Mesodermal cell (in vitro differentiated cells): ENCODE data around the gene SPATA6L.

Source experiments
- H3K27ac ChIP-seq: 2 replicates; pipeline ENCODE4 v1.7.0; 2013; ENCODE audit warnings: mild to moderate bottlenecking, low read depth, low read length, moderate library complexity; ENCODE audit not compliant: severe bottlenecking
- H3K36me3 ChIP-seq: 2 replicates; pipeline ENCODE4 v1.7.1; 2013; ENCODE audit warnings: mild to moderate bottlenecking, low read length, moderate library complexity; ENCODE audit not compliant: control insufficient read depth, insufficient read depth
- H3K4me1 ChIP-seq: one replicate; pipeline ENCODE4 v1.7.1; 2013; ENCODE audit warnings: mild to moderate bottlenecking, low read length; ENCODE audit not compliant: insufficient read depth, control insufficient read depth, poor library complexity, severe bottlenecking
- H3K4me3 ChIP-seq: 2 replicates; pipeline ENCODE4 v1.7.0; 2013; ENCODE audit warnings: low read length, control low read depth, mild to moderate bottlenecking; ENCODE audit not compliant: insufficient read depth, poor library complexity, severe bottlenecking; ENCODE audit errors: extremely low read depth
- H3K9me3 ChIP-seq: 2 replicates; pipeline ENCODE4 v1.7.1; 2013; ENCODE audit warnings: mild to moderate bottlenecking, low read length, moderate library complexity; ENCODE audit not compliant: control insufficient read depth
- WGBS, 2 experiments: methylation state at CpG; one replicate each; pipeline ENCODE4 v1.1.5; 2013; ENCODE audit warnings: missing lambda C conversion rate in 2 of 2; ENCODE audit not compliant: insufficient coverage in 2 of 2; 5-methylcytosine and 5-hydroxymethylcytosine counted together

The SPATA6L gene

GRCh38 chr9:4585135-4585534, 81.1 kb downstream of the SPATA6L start:
- H3K4me3 ChIP-seq, result no peak overlapping the region
- H3K27ac ChIP-seq, result no peak overlapping the region
- H3K9me3 ChIP-seq, result no peaks in the 10 kb centered on the region
- 88 to 89% methylated on average over 3 to 5 of the region's 5 CpGs for WGBS, 2 experiments
- peaks cover 4% of the 10 kb centered on the region for H3K4me1 ChIP-seq
- no peaks in the 10 kb centered on the region for H3K36me3 ChIP-seq

- H3K4me3 ChIP-seq, result no peak overlapping the region
- H3K27ac ChIP-seq, result no peak overlapping the region
- H3K9me3 ChIP-seq, result no peaks in the 10 kb centered on the region
- peaks cover 4% of the 10 kb centered on the region for H3K4me1 ChIP-seq
- 100% methylated on average over 1 of the region's 1 CpG; no CpG with 5 or more reads in 1 of the 2 experiments for WGBS, 2 experiments
- H3K36me3 ChIP-seq, result no peaks in the 10 kb centered on the region
These were observed 81.6 kb downstream of the SPATA6L start for GRCh38 chr9:4584636-4585035.

GRCh38 chr9:4583001-4583400, 83.3 kb downstream of the SPATA6L start:
- no peak overlapping the region for H3K27ac ChIP-seq
- H3K36me3 ChIP-seq, result no peaks in the 10 kb centered on the region
- no peak overlapping the region for H3K4me3 ChIP-seq
- no peaks in the 10 kb centered on the region for H3K9me3 ChIP-seq
- WGBS, 2 experiments, result 86 to 93% methylated on average over 9 to 12 of the region's 12 CpGs
- H3K4me1 ChIP-seq, result no peaks in the 10 kb centered on the region

DNA sequence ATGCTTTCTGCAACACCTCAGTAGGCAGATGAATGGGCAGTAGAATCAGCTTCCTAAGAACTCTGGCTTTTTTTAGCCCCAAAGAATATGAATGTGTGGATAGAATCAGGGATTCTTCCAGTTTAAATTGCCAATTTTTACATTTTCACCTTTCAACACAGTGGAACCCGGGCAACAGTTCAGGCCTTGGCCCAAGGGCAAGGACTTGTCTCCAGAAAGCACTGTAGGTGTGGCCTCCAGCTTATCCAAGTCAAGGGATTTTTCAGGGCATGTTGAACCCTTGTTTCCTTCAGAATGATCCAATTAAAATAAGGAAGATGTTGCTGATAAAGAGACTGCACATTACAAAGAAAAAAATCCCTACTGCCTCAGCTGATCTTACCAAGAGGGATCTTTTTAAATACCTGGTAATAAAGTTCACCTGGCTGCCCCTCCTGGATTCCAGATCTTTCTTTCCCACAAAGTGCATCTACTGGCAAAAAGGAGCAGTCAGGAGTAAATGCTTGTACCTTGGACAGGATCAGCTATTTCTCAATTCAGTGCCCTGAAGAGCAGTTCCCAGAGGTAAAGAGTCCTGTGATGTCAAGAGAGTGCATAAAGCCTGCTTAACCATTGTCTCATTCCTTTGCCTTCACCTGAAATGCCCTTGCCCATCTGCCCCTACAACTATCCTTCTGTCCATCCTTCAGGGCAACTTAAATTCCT, 84.3 kb downstream of the SPATA6L start:
- WGBS, 2 experiments, result 86 to 90% methylated on average over 1 of the region's 1 CpG
- no peaks in the 10 kb centered on the region for H3K4me1 ChIP-seq
- H3K4me3 ChIP-seq, result no peak overlapping the region
- no peaks in the 10 kb centered on the region for H3K36me3 ChIP-seq
- H3K27ac ChIP-seq, result no peak overlapping the region
- no peaks in the 10 kb centered on the region for H3K9me3 ChIP-seq

DNA sequence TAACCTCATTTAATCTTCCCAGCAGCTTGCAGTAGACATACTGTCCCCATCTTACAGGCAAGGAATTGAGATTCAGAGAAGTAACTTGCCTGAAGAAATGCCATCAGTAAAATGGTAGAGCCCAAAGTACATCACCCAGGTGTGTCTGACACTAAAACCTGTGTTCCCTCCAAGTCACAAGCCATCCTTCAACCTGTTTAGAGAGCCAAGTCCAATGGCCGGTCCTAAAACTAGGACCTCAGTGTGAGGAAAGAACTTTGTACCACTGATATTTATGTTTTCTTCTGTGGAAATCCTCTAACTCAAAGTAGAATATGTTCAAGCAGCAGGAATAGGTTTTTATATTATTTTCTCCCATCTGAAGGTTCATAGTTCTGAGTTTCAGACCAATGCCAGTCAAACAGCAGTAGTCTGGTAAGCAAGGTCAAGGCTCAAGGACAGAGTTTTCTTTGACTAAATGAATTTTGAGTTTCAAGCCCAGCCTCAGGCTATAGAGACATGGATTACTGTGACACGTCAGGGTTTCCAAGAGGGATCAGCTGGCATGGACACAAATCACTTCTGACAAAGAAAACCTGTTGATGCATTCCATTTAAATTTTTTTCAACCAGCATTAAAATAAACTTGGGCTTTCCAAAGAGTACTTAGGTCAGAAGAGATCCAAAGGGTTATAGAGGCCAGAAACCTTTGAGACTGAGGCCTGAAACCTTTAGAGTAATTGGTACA, 85.1 kb downstream of the SPATA6L start:
- 100% methylated on average over 1 of the region's 2 CpGs; no CpG with 5 or more reads in 1 of the 2 experiments for WGBS, 2 experiments
- no peak overlapping the region for H3K27ac ChIP-seq
- H3K9me3 ChIP-seq, result no peaks in the 10 kb centered on the region

GRCh38 chr9:4579001-4579400, 87.3 kb downstream of the SPATA6L start:
- Histone ChIP-seq H3K36me3 (no peaks in the 10 kb centered on the region), H3K4me1 (no peaks in the 10 kb centered on the region), H3K9me3 (no peaks in the 10 kb centered on the region), H3K4me3 (no peak overlapping the region), H3K27ac (no peak overlapping the region)
- no CpG with 5 or more reads among the region's 2 CpGs for WGBS, 2 experiments

More for the DNA sequence above, 85.1 kb downstream of the SPATA6L start:
- H3K36me3 ChIP-seq, result no peaks in the 10 kb centered on the region
- H3K4me3 ChIP-seq, result no peak overlapping the region
- H3K4me1 ChIP-seq, result no peaks in the 10 kb centered on the region

- Histone ChIP-seq H3K36me3 (no peaks in the 10 kb centered on the region), H3K4me1 (no peaks in the 10 kb centered on the region), H3K9me3 (no peaks in the 10 kb centered on the region), H3K4me3 (no peak overlapping the region), H3K27ac (no peak overlapping the region)
- 93 to 98% methylated on average over 7 to 8 of the region's 8 CpGs for WGBS, 2 experiments
These were observed 89.8 kb downstream of the SPATA6L start for GRCh38 chr9:4576448-4576847.

DNA sequence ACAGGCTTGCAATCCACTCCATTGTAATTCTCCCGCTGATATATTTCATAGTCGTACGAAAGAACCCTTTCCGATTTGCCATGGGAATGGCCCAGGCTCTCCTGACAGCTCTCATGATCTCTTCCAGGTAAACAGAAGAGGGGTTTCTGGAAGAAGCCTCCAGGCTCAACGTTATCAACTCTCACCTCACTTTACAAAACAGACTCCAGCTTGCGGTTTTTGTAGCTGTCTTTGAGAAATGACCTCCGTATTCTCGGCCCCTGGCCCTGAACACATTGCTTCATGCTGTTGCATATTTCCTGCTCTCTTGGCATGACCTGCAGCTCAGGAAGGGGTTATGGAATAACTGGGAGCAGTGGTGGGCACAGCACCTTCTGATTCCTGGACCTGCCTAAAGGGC, 90.3 kb downstream of the SPATA6L start:
- Histone ChIP-seq H3K4me1 (no peaks in the 10 kb centered on the region), H3K9me3 (no peaks in the 10 kb centered on the region), H3K4me3 (no peak overlapping the region), H3K27ac (no peak overlapping the region), H3K36me3 (no peaks in the 10 kb centered on the region)
- 81 to 98% methylated on average over 5 to 6 of the region's 8 CpGs for WGBS, 2 experiments

- Histone ChIP-seq H3K4me1 (no peaks in the 10 kb centered on the region), H3K4me3 (no peak overlapping the region), H3K27ac (no peak overlapping the region), H3K9me3 (no peaks in the 10 kb centered on the region), H3K36me3 (no peaks in the 10 kb centered on the region)
- 92 to 100% methylated on average over 6 of the region's 7 CpGs for WGBS, 2 experiments
These were observed 91.5 kb downstream of the SPATA6L start for GRCh38 chr9:4574657-4575243.

DNA sequence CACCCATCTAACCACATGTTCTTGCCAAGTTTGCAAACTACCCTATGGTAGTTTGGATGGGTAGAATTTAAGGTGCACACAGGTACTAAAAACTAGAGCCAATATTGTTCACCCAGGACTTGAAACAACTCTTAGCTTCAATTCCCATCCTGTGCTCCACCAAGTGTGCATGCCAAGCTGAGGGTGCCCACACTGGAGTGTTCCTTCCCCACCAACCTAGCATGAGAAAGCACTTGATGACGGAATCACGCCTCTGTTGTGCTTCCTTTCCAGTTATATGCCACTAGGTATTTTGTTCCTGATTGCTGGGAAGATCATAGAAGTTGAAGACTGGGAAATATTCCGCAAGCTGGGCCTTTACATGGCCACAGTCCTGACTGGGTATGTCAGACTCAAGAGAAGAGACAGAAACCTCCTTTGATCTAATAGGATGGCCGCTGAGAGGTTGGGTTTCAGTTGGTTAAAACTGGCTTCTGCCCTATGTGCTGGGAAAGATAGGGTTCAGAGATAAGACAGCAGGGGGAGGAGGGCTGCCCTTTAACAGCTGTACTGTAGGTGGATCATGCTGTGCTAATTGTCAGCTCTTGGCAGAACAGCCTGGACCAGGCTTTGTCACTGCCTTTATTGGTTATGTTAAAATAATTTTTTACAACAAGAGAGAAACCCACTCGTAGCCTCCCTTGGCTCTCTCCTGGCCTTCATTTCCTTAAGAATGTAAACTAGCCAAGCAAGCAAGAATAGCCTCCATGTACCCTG, 92.5 kb downstream of the SPATA6L start:
- H3K9me3 ChIP-seq, result no peaks in the 10 kb centered on the region
- no peak overlapping the region for H3K27ac ChIP-seq
- H3K4me3 ChIP-seq, result no peak overlapping the region
- WGBS, 2 experiments, result 69 to 80% methylated on average over 3 of the region's 5 CpGs
- no peaks in the 10 kb centered on the region for H3K36me3 ChIP-seq
- no peaks in the 10 kb centered on the region for H3K4me1 ChIP-seq
